ENCODE measurements around the gene SLC7A1. TPM values are rescaled to one million over a fixed set of nuclear protein-coding genes. Genes with fewer than 3 reads are reported as not detected.

SLC7A1 gene
- total and polyA plus RNA-seq, 2 of the 4 experiments (the other 2 are of a cell fraction): 9.7 to 22.3 TPM

DNA sequence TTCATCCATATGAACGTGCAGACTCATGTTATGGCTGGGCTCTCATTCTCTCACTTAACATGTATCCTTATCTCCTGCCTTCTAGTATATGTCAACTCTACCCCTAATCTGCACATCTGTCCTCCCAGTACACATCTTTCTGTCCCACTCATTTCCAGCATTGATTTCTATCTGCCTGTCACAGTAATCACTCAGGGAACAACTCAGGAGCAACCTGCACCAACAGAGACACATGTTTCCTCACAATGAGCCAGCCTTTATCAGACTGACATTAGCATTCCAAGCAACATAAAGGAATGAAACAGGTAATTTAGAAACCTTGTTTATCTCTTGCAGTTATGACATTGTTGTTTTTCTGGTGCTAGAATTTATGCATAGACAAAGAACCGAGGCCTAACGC is 17.6 kb upstream of the SLC7A1 start:
- Histone ChIP-seq H2AK9ac (replicated peaks; ENCODE audit: low read depth, low read length, poor library complexity) (no peak overlapping the region), H3K4ac (ENCODE audit: low read depth, low read length) (no peak overlapping the region), H3K79me1 (ENCODE audit: low read depth in 1 of 2, low read length in 2 of 2) (no peaks in the 10 kb centered on the region), H3K9ac (ENCODE audit: low read depth, low read length) (no peak overlapping the region), H3K4me3 (ENCODE audit: insufficient read depth, low read depth, low read length) (no peak overlapping the region), H3K4me2 (ENCODE audit: low read depth, low read length) (no peak overlapping the region), H3K27ac (ENCODE audit: insufficient read depth, low read length) (no peak overlapping the region), H3K36me3 (ENCODE audit: control insufficient read depth, insufficient read depth, low read length) (no peaks in the 10 kb centered on the region), H3K9me1 (ENCODE audit: insufficient read depth, low read length) (no peaks in the 10 kb centered on the region), H3K56ac (ENCODE audit: extremely low read depth, insufficient read depth, low read length) (no peak overlapping the region), H2BK20ac (ENCODE audit: low read depth, low read length) (no peak overlapping the region), H4K8ac (ENCODE audit: low read depth in 2 of 2, low read length in 2 of 2) (no peak overlapping the region), H2BK15ac (ENCODE audit: low read depth, low read length) (no peak overlapping the region), H2BK120ac (ENCODE audit: low read depth, low read length) (no peak overlapping the region), H4K91ac (ENCODE audit: insufficient read depth, low read depth, low read length) (no peak overlapping the region), H3K9me3 (ENCODE audit: control insufficient read depth, insufficient read depth, low read length) (no peaks in the 10 kb centered on the region), H2AK5ac (ENCODE audit: low read depth, low read length) (no peak overlapping the region), H2BK5ac (ENCODE audit: low read depth, low read length, poor library complexity, severe bottlenecking) (no peak overlapping the region), H3K18ac (ENCODE audit: low read depth, low read length) (no peak overlapping the region), H3K4me1 (ENCODE audit: control insufficient read depth, insufficient read depth, low read length) (no peaks in the 10 kb centered on the region), H3K14ac (replicated peaks; ENCODE audit: low read depth, low read length) (no peak overlapping the region), H3K23ac (ENCODE audit: low read depth, low read length) (no peak overlapping the region), H4K5ac (ENCODE audit: low read depth, low read length) (no peak overlapping the region), H2AFZ (replicated peaks; ENCODE audit: low read length, poor library complexity) (no peak overlapping the region), H4K20me1 (ENCODE audit: insufficient read depth, low read length) (no peaks in the 10 kb centered on the region), H3K27me3 (ENCODE audit: control insufficient read depth, insufficient read depth, low read length) (peaks cover 12% of the 10 kb centered on the region)
- intact Hi-C loops (cut with micrococcal nuclease): no loop called here
- CTCF ChIA-PET: no interaction called here
- POLR2A ChIA-PET (ENCODE audit: unreplicated experiment): no interaction called here
- dilution Hi-C loops (cut with HindIII; ENCODE audit: low sequenced_read_pairs, unreplicated experiment): no loop called here
- no peak for ATAC-seq (ENCODE audit: low read depth)
- TF ChIP-seq MAZ (IDR thresholded peaks at IDR 0.05; ENCODE audit: borderline replicate concordance, low read depth, low read length): no peak
- no peak for TF ChIP-seq SMC3 (IDR thresholded peaks at IDR 0.05; ENCODE audit: low read depth, low read length)
- TF ChIP-seq RAD21 (IDR thresholded peaks at IDR 0.05; ENCODE audit: low read length): no peak
- TF ChIP-seq BHLHE40 (IDR thresholded peaks at IDR 0.05; ENCODE audit: low read depth, low read length): no peak
- TF ChIP-seq POLR2A (IDR thresholded peaks at IDR 0.05; ENCODE audit: low read depth, low read length): no peak
- no peak for TF ChIP-seq NFE2L2 (IDR thresholded peaks at IDR 0.05; ENCODE audit: low read depth, low read length)
- no peak for TF ChIP-seq MXI1 (IDR thresholded peaks at IDR 0.05; ENCODE audit: borderline replicate concordance, low read depth, low read length)
- TF ChIP-seq, protein P1, sequence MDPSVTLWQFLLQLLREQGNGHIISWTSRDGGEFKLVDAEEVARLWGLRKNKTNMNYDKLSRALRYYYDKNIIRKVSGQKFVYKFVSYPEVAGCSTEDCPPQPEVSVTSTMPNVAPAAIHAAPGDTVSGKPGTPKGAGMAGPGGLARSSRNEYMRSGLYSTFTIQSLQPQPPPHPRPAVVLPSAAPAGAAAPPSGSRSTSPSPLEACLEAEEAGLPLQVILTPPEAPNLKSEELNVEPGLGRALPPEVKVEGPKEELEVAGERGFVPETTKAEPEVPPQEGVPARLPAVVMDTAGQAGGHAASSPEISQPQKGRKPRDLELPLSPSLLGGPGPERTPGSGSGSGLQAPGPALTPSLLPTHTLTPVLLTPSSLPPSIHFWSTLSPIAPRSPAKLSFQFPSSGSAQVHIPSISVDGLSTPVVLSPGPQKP (IDR thresholded peaks at IDR 0.05; ENCODE audit: borderline replicate concordance, low read depth, low read length): no peak
- TF ChIP-seq, protein P2, sequence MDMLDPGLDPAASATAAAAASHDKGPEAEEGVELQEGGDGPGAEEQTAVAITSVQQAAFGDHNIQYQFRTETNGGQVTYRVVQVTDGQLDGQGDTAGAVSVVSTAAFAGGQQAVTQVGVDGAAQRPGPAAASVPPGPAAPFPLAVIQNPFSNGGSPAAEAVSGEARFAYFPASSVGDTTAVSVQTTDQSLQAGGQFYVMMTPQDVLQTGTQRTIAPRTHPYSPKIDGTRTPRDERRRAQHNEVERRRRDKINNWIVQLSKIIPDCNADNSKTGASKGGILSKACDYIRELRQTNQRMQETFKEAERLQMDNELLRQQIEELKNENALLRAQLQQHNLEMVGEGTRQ (IDR thresholded peaks at IDR 0.05; ENCODE audit: low read depth, low read length): no peak
- TF ChIP-seq CHD1 (IDR thresholded peaks at IDR 0.05; ENCODE audit: low read depth, low read length): no peak
- no peak for TF ChIP-seq RFX5 (IDR thresholded peaks at IDR 0.05; ENCODE audit: low read depth, low read length)
- no peak for TF ChIP-seq FOS (IDR thresholded peaks at IDR 0.05; ENCODE audit: low read depth, low read length)
- TF ChIP-seq RCOR1 (IDR thresholded peaks at IDR 0.05; ENCODE audit: insufficient replicate concordance, low read length): no peak
- TF ChIP-seq MAFK (IDR thresholded peaks at IDR 0.05; ENCODE audit: low read depth, low read length): no peak
- DNase-seq: no peak
- in situ Hi-C loops (cut with MboI; ENCODE audit: low sequenced_read_pairs): no loop called here
- WGBS, 2 experiments (ENCODE audit: extremely low coverage in 2 of 2, insufficient read length in 1 of 2): 78% methylated on average over 3 of the region's 3 CpGs; no CpG with 5 or more reads in 1 of the 2 experiments
- no TSS peak for BruUV-seq (replicated peaks)
